HL-60/S4 treated with phorbol 12-myristate 13-acetate at 8.2 ng/mL for 4 days and 3 days (cell line): Measurements from ENCODE around the gene IL10.

Experiments
- in situ Hi-C: fragments of 300-500 bp; cut with MboI; formaldehyde crosslinking; loops from 2 replicates; pipeline ENCODE4 v1.15.0; 2022; ENCODE audit warnings: low sequenced_read_pairs

Gene IL10

DNA sequence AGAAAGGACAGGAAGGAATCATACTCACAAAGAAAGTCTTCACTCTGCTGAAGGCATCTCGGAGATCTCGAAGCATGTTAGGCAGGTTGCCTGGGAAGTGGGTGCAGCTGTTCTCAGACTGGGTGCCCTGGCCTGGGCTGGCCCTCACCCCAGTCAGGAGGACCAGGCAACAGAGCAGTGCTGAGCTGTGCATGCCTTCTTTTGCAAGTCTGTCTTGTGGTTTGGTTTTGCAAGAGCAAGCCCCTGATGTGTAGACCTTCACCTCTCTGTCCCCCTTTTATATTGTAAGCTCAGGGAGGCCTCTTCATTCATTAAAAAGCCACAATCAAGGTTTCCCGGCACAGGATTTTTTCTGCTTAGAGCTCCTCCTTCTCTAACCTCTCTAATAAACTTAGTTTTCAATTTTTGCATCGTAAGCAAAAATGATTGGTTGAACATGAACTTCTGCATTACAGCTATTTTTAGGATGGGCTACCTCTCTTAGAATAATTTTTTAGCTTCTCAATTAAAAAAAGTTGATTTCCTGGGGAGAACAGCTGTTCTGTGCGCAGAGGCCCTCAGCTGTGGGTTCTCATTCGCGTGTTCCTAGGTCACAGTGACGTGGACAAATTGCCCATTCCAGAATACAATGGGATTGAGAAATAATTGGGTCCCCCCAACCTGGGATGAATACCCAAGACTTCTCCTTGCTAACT, at the start of gene IL10:
Gene IL10, minus strand, starts transcription at position 252 of the 695 bp plus-strand sequence. Its CDS starts 59 bp downstream, at position 193.
- in situ Hi-C loops: no loop called here

DNA sequence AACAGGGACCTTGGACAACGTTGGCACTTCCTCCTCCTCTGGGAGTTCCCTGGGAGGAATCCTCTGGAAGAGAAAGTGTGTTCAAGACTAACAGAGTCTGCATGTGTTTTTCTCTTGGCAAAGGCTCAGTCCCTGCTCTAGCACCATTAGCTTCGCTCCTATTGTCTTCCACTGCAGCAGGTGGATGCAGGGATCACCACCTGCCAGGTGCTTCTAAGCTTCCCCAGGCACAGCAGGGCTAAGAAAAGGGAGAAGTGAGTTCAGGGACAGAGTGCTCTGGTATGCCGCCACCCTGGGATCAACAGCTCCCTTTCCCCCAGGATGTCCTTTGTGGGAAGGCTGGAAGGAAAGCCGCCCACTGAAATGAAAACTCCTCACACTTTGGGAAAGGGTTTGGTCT, 49.2 kb upstream of the IL10 start:
- in situ Hi-C loops: no loop called here

DNA sequence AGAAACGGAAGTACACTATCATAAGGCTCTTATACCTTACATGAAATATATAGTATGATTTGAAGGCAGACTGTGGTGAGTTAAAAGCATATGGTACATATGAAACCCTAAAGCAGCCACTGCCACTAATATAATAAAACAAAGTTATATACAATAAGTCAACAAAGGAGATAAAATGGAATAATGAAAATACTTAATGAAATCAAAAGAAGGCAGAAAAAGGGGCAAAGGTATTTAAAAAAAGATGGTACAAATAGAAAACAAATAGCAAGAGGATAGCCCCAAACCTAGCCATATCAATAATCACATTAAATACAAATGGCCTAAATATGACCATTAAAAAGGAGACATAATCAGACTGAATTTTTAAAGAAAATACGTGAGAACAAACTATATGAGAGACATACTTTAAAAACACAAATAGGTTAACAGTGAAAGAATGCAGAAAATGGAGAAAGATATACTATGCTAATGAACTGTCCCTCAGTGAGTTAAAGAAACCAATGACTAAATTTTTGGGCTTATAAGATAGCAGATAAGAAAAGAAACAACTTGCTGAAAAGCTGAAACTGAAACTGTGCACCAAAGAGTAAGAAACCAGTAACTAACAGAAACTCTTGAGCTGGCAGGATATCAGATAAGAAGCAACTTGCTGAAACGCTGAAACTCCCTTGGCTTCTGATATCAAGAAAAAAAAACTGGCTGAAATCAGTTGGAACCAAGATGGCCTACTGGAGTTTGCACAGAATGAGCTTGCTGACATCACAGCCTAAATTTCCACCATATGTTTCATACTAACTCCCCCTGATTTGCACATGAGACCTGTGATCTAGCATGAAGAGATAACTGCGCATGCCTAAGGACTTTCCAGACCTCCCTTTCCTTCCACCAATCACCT, 44.3 kb upstream of the IL10 start:
- in situ Hi-C loops: no loop called here

DNA sequence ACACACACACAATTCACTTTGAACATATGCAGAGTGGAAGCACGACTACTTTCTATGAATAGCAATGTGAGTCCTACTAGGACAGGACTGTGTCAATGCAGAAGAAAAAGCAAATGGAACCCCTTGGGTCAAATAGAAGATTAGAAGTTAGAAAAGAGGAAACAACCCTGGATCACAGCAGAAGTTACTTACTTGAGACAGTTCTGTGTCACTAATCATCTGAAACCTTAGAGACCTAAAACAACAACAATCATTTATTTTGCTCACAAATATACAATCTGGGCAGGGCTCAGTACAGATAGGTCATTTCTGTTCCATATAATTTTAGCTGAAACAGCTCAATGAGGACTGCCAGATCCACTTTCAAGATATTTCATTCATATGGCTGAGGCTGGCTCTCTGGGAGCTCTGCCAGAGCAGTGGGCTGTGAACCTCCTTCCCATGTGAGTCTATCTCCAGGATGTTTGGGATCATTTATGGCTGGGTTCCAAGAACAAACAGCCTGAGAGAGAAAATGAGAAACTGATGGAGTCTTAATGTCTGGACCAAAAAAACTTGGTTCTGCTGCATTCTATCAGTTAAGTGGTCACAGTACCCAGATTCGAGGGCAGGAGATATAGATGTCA, 42.5 kb upstream of the IL10 start:
- in situ Hi-C loops: no loop called here

GRCh38 chr1:206812471-206812870, 40.2 kb upstream of the IL10 start:
- in situ Hi-C loops: no loop called here

- in situ Hi-C loops: no loop called here
These were observed 37.3 kb upstream of the IL10 start for GRCh38 chr1:206809504-206810084.

GRCh38 chr1:206808615-206809014, 36.3 kb upstream of the IL10 start:
- in situ Hi-C loops: no loop called here

DNA sequence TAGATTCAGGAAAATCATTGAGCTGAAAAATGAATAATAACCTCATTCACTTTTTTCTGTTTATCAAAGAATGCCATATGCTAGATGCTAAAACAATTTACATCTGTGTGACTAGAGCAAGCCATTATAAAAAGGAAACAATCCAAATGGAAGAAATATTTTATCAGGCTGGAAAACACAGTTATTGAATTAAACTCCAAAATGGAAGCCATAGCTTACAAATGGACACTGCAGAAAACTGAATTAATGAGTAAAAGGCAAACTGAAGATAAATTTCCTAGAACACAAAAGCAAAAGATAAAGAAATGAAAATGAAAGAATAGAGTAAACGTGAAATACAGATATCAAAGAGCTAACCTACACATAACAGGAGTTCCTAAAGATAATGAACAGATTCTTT, 33.1 kb upstream of the IL10 start:
- in situ Hi-C loops: no loop called here

DNA sequence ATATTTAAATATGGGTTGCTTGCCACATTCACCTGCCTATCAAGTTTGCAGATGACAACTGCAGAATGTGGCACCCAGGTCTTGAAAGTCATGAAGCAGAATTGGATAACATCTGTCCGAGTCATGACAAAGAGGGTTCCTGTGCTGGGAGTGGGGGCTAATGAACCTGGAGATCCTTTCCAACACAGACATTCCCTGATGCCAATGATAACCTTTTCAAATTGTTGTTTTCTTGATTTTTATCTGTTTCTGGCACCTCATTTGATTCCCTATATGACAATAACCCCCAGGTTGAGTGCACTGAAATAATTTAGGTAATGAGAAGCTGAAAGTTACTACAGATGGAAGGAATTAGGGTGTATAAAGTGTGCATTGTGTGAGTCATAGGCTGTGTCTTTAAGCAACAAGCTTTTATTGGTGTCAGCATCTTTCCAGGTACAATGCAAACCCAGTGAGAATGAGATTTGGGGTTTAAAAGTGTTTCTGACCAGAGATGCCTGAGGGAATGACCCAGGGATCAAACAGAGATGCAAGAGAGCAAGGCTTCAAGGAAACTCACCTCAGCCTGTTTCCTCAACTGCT, 32.0 kb upstream of the IL10 start:
- in situ Hi-C loops: no loop called here

GRCh38 chr1:206803221-206803730, 31.0 kb upstream of the IL10 start:
- in situ Hi-C loops: no loop called here

DNA sequence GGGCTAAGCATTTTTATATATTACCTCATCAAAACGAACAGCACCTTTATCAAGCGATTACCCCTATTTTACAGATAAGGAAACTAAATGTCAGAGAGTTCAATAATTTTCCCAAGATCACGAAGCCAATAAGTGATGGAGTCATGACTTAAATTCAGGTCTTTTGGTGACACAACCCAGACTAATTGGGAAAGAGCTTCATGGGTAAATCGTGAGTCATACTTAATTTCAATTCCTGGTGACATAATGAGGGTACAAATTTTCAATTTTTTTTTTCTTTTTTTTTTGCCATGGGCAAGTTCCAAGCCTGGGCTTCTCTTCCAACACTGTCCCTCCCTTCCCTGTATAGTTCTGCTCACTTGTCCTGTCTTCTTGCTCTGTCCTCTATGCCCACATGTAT, 30.1 kb upstream of the IL10 start:
- in situ Hi-C loops: no loop called here

DNA sequence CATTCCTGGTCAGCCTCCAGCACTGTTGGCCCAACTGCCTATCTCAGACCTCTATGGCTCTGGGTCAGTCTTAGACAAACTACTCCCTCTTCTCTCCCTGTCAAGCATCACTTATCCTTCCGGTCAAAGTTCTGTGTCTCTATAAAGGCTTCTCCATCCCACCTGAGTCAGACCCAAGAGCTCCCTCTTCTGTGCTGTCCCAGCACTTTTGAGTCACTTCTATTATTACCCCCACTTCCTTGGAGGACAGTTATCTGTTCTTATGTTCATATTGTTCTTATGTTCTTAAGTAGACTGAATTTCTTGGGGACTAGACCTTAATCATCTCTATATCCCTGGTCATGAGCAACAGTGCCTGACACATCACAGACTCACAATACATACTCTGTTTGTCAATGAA, 29.2 kb upstream of the IL10 start:
- in situ Hi-C loops: no loop called here

GRCh38 chr1:206800891-206801290, 28.6 kb upstream of the IL10 start:
- in situ Hi-C loops: no loop called here

DNA sequence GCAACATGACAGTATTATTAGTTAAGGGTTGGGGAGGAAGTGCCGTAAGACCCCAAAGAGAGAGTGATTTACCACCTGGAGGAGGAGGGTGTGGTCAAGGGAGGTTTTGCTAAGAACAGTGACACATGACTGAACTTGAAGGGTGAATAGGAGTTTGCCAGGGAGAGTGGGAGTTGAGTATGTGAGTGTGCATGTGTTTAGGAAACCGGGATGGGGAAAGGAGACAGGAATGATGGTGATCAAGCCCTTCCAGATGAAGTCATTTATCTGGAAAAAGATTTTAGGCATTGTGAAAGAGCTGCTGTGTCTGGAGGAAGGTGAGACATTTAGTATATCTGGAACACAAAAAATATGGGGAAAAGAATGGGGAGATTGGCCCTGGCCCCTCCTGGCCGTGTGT, 28.1 kb upstream of the IL10 start:
- in situ Hi-C loops: no loop called here

- in situ Hi-C loops: no loop called here
These were observed 27.0 kb upstream of the IL10 start for GRCh38 chr1:206799311-206799710.

GRCh38 chr1:206798384-206798996, 26.2 kb upstream of the IL10 start:
- in situ Hi-C loops: no loop called here

DNA sequence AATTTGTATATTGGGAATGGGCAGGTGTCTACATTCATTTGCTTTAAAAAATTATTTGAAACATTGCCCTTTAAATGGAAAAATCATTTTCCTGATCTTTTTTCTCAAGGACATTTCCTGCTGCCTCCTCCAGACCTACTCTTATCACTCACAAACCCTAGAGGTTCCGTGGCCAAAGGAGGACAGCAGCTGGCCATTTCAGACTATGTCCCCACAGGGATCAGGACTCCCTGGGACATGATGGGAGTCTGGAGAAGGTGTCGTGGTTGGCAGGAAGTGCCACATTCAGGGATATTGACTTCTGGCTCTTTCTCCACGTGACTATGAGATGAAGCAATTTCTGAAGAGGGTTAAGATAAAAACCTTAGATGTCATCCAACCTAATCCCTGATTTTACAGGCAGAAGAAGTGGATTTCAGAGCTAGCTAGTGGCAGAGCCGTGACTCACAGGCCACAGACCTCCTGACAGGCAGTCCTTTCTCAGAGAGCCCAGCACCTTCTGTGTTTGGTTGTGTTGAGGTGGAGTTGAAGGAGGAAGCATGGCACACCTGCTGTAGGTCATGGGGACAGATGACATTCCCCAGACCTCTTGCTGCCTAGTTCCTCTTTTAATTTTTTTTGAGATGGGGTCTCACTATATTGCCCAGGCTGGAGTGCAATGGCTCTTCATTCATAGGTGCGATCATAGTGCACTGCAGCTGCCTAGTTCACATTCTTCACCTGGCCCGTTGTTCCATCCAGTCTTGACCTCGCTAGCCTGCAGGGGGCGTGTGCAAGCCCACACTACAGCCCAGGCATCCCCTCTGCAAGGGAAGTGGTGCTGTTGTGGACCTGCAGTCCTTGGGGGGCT, 25.5 kb upstream of the IL10 start:
- in situ Hi-C loops: no loop called here

- in situ Hi-C loops: no loop called here
These were observed 24.7 kb upstream of the IL10 start for GRCh38 chr1:206796981-206797402.

DNA sequence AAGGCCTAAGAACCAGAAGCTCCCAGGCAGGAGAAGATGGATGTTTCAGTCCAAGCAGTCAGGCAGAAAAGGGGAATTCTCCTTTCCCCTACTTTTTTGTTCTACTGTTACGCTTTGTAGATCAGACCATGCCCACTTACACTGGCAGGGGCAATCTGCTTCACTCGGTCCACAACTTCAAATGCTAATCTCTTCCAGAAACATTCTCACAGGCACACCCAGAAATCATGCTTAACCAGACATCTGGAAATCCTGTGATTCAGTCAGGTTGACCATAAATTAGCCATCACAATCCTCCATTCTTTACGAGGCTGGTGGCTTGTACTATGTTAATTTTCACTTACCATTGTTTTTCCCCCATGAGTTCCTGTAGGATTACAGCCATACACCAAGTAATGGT, 23.8 kb upstream of the IL10 start:
- in situ Hi-C loops: no loop called here
